G401.6 (cell line): ENCODE measurements around the gene DMD.

Experiments used
- FAIRE-seq: peaks from 2 replicates; lab custom pipeline; 2012; peaks lifted over from hg19 to GRCh38; lab: Jason Lieb, UNC

Gene DMD

DNA sequence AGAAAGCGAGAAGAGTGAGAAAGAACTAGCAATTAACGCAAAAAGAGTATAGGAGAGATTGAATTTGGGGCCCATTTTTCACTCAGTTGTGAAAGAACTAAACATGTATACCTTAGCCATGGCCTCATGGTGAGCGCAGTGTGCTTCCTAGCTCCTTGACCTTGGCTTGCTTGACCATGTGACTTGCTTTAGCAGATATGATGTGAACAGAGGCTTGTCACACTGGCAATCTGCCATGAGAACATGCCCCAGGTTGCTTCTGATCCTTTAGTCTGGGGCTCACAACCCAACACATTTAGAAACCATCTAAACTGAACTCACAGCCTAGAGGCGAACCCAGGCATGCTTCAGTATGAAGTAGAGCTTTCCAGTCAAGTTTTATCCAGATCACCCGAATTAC is 1879.4 kb downstream of the DMD start:
- no peak for FAIRE-seq

DNA sequence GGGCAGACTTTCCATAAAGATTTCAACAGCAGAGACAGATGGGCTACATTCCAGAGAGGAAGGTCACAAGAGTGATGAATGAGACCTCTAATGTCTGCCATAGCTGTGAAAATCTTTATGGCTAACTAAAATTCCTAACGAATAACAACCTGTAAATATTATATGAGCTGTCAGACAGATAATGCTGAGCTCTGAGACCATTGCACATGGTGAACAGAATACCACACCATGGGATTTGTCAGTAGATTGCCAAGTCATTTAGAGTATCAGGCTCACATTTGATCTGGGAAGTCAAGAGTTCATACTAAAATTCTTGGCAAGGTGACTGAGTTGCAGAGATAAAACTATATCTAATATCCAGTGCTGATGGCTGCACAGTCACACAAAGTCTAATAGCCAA is 1880.3 kb downstream of the DMD start:
- no peak for FAIRE-seq

DNA sequence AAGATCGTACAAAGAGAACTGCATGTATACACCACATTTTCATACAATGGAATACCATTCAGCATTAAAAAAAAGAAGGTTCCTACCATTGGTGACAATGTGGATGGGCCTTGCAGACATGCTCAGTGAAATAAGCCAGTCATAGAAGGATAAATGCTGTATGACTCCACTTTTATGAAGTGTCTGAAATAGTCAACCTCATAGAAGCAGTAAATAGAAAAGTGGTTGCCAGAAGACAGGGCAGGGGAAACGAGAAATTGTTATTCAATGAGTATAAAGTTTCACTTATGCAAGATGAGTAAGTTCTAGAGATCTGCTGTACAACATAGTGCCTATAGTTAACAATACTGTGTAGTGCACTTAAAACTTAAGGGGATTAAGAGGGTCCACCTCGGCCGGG is 1882.1 kb downstream of the DMD start:
- no peak for FAIRE-seq

DNA sequence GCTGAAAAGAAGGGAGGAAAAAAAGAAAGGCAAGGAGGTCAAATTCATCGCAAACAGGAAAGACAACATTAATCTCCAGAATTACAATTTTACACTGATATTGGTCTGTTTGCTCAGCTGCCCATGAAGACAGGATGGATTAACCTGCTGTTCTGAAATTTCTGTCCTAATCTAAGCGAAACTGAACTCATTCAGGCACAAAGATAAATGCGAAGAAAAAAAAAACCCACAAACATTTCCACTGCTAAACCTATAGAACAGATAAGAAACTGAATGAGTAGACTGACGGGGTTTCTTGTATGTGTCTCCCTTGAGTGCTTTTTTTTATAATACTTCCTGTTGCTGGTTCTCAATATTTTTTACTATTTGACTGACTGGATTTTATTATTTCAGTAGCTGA is 1887.7 kb downstream of the DMD start:
- no peak for FAIRE-seq

DNA sequence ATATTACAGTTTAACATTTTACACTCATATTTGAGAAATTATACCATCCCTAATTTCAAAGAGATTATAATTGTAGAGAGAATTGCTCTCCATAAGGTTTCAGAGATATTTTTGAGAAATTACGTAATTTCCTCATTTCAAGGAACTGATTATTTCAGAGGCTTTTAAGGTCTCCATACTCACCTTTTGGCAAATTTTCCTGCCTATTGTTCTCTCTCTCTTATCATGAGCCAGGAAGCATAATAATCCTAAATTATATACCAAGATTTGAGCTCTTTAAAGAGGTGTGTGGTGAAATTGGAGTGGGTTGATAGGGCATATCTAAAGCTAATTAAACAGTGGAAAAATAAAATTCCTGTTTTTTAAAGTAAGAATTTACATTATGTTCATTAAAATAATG is 1890.6 kb downstream of the DMD start:
- FAIRE-seq, result peak; percentile 87

DNA sequence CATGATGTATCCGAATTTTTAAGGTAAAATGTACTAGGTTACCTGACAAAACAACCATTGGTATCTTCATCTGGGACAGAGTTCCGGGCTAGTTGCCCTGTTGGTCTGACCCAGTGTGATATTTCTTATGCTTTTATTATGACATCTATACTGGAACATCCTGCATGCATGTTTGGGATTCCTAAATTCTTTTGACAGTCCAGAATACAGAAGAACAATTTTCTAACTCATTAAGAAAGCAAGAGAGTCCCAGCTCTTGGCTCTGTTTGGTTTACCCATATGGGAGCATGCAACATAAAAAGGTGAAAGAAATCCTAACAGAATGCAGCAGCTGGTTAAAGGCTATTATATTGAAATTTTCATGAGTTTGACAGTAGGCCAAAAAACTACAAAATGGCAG is 1891.8 kb downstream of the DMD start:
- FAIRE-seq, result peak; percentile 93

DNA sequence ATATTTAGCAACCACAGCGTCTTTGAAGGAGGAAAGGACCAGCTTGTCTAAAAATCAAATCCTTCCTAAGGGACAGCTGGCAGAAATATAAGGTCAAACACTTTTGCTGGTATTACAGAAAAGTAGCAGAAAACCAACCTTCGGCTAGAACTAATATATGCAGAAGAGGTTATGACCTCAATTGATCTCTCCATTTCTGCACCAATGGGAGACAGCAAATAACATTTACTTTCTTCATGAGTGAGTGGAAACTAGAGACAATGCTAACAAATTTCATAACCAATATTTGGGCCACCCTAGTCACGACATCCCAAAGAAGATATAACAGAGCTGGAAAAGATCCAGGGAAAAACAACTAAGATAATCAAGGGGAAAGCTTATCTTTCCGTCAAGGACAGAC is 1892.5 kb downstream of the DMD start:
- no peak for FAIRE-seq

DNA sequence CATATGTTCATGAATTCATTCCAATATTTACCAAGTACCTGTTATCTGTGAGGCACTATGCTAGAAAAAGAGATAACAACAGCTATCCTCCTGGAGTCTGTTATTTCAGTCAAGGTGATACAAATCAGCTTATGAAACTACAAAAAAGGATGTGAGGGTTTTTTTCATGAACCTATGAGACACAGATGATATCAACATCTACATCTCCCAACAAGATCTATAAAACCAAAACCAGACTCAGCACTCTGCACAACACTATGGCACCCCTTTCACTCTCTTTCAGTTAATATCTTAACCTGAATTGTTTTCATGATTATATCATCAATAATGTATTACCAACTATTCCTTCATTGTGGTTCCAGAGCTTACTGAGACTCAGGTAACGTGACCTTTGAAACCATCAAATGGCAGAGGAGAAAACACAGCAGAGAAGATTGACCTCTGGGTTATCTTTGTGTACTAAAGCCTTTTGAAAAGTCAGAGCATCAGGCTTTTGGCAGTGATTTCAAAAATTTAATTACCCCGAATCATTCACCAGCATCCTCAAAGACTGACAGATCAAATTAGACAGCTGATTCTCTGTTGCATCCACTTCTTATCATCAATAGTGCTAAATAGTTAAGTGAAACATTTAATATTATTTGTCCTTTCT is 1894.9 kb downstream of the DMD start:
- FAIRE-seq, result no peak

DNA sequence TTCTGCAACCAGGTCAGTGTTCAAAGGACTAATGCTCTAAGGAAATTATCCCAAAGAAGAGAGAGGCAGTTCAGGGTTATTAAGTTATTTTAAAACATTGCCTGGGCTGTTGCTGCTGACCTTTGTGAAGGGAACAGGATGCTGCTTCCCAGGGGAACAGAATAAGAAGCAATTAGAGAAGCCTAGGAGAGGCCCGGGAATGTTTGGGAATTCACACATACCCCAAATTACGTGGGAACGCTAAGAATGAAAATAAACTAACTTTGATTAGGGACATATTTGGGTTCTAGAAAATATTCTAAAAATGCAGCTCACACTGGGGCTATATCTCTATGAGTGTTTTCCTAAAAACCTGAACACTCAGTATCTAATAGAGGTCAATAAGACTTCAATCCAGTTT is 1896.4 kb downstream of the DMD start:
- FAIRE-seq, result peak; percentile 100

DNA sequence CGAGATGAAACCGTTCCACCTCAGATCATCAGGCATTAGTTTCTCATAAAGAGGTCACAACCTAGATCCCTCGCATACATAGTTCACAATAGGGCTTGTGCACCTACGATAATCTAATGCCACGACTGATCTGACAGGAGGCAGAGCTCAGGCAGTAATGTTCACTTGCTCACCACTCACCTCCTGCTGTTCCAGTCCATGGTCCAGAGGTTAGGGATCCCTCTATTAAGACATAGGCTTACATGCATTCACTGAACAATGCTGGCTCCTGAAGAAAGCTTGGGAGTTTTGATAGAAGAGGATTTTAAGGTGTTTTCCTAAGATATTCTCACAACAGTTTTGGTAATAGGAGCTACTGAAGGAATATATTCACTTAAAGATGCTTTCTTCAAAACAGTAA is 1903.4 kb downstream of the DMD start:
- no peak for FAIRE-seq

DNA sequence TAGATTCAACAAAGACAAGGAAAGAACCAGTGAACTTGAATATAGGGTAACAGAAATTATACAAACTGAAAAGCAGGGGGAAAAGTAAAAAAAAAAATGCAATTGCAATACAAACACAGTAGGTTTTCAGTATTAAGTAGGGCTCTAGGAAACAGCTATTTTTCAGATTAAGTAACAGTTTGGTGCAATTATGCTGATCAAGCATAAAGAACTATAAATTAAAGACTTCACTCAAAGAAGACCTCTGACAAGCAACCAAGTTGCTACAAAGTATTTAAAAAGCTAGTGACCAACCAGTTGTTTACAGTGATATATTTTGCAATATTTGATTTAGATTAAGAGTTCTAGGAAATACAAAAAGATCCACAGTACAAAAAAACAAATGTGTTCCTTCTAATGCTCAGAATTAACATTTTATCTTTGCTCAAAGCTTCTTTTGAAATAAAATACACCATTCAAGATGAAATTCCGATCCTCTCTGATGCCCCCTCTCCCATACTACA is 1908.7 kb downstream of the DMD start:
- FAIRE-seq, result no peak

DNA sequence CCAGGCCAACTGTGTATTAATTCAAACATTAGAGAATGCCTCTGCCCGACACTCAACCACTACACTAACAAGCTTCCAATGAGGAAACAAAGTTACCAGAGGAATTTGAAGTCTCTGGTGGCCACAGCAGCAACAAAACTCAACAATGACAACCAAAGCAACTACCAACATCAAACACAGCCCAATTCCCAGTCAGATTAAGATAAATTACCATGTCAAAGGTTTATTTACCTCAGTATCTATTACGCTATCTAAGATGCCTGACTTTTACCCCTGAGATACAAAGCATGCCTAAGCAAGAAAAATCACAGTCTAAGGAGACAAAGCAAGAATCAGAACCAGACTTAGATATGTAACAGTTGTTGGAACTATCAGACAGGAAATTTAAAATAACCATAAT is 1909.4 kb downstream of the DMD start:
- no peak for FAIRE-seq

DNA sequence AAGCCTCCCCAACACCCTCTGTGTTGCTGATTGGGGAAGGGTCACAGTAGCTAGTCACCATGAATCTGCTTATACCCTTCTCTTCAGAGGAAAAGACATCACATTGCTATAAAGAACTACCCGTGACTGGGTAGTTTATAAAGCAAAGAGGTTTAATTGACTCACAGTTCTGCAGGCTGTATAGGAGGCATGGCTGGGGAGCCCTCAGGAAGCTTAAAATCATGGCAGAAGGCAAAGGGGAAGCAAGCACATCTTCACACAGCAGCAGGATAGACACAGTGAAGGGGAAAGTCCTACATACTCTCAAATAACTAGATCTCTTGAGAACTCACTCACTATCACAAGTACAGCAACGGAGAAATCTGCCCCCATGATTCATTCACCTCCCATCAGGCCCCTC is 1910.1 kb downstream of the DMD start:
- no peak for FAIRE-seq

DNA sequence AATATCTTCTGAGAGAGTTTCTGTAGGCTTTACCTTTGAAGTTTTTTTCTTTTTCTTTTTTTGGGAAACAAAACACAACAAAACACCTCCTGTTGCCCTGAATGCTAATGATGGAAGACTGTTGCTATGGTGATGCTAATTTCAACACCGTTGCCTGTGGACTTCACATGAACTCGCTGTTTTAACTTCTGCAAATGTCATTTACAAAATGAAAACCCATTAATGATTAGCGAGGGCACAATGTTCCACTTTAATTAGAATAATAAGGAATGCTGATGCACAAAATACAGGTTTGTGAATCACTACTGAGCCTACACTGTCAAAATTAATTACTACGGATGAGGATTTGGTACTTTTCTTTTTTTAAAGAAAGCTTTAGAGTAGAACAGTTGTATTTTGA is 1912.4 kb downstream of the DMD start:
- FAIRE-seq, result no peak

DNA sequence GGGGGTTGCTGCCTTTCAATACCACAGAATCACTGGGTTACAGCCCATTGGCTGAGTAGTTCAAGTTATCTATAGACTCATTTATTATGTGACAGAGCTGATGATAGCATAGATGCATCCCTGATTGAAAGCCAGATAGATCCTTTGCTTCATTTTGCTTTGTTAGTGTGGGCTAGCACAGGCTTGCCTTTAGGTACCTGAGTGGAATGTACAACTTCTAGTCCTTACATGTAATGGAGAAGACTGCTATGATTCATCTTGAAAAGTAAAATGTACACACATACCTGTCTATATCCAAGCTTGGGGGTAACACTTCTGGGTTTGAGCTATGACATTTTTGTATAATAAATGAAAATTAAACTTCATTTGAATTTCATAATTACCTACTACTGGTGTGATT is 1913.5 kb downstream of the DMD start:
- peak; percentile 19 for FAIRE-seq

DNA sequence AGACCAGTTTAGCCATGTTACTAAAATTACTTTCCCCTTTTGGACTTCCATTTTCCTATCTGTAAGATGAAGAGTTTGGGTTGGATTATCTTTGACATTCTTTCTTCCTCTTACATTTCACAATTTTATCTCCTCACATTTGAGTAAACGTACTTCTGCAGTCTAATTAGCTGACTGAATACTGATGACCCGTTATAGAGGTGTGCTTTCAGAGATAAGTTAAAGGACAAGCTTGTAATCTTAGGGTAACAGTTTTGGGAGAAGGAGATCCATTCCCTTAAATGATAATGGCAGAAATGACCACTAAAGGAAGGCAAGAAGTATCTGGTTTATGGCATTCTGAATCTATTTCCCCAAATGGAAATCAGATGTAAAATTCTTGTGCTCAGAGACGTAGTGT is 1916.9 kb downstream of the DMD start:
- FAIRE-seq, result no peak

DNA sequence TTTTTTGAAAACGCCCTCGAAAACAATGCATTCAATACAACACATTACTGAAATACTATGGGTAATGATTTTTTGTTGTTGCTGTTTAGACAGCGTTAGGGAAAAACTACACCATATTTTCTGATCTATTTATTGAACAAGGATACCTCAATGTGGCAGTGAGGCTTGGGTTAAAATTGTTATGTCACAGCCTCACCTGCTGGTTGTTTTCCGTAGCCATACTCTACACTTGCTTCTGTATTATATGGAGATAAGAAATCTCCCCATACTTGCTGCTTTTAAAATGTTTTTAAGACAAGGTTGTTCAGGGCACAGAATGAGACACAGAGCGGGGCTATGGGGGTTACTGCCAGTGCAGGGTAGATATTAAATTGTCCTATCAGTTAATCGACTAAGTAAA is 1917.9 kb downstream of the DMD start:
- no peak for FAIRE-seq

DNA sequence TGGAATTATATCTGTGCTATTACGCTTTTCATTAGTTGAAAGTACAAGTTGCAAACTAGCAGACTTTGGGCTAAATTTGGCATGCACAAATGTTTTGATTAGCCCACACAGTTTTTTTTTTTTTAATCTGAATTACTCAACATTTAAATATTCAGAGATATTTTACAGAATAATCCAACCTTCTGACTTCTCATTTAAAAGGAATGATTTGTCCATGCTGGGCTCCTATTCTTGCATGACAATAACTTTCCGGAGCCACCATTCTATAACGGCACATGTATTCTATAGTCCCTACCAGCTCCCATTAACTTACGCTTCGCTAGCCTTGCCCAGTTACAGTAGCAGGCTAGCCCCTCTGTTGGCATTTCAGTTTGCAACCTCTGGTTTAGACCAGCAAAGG is 1920.2 kb downstream of the DMD start:
- no peak for FAIRE-seq

DNA sequence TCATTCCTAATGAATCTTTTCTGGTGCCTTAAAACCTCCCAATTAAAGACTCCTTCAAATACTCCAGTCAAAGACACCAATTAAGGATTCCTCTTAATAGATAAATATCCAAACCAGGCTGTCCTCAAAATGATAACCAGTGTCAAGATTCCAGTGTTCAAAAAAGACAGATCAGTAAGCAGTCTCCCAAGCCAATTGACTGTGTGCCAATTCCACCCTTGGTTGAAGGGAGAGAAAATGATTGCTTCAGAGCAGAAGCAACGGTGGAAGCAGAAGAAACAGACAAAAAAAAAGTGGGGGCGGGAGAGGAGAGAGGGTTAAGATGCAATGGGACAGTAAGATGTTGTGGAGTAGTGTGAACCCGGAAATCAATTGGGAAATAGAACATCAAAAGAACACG is 1923.5 kb downstream of the DMD start:
- no peak for FAIRE-seq

DNA sequence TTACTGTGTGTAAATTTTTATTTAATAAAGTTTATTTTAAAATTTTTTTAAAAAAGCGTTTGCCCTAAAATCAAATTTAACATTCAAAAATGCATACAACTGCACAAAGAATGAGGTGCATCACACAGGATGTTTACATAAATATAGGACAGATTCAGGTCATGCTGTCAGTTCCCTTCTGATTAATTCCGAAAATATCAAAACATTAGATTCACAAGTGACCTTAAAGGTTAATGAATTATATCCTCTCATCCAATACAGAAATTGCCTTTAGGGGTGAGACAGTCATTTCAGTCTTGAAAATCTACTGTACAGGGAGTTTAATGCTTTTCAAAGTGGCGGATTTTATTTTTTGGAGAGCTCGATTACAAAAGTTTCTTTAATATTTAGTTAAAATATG is 1930.8 kb downstream of the DMD start:
- no peak for FAIRE-seq

DNA sequence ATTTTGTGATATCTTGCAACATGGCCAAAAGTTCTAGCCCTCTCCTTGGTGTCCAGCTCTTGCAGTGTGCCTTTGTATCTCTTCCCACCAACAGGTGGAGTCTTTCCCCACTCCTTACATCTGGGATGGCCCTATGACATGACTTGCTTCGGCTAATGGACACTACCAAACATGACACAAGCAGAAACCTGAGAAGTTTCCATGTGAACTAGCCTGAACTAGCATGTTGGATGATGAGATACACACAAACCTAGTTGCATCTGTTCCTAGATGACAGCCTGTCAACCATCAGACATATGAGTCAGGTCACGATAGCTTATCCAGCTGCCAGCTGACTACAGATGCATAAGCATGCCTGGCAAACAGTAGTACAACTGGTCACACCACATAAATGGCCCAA is 1932.0 kb downstream of the DMD start:
- FAIRE-seq, result peak; percentile 77

DNA sequence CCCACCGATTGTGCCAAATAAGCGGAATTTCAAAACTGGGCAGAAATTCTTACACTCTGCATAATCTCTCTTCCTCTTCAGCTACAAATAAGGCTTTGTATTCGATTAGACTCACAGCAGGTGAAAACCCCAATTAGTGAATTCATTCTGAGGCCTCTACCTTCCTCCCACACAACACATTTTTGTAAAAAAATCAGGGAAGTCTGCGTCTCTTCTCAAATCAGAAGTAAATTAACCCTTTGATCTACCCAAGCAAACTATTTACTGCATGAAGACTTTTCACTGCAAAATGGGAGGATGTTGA is 1938.9 kb downstream of the DMD start:
- FAIRE-seq, result peak; percentile 100

DNA sequence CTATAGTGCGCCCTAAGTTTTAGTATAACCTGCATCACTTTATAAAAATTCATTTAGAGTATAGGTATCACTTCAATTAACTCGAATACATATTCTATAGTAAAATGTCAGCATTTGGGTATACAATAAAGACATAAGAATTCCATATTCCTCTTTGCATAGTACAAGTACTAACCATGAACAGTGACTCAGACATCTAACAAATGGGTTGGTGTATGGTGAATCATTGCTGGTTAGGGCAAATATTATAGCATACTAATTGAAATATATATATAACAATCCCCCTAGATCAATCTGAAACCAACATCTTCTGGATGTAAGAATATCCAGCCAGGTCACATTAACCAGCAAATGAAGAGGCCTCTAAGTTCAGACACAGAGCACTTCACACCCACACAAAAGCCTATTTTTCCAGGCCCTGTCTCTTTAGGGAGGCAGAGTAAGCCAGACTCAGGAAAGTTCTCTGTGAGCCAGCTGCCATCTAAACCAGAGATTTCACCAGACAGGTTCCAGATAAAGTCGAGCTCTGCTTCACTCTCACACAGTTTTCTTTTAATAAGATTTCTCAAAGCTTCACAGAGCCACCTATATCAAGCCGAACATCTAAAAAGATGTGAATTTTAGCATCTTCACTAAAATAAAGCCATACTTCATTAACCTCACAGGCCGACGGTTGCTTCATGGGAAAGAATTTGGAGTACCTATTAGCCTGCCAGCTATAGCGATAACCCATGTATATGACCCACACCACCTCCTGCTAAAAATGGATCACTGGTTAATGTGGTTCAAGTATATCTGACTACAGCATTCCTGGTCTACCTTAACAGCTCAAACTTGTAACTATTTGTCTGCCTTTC is 1939.5 kb downstream of the DMD start:
- no peak for FAIRE-seq

DNA sequence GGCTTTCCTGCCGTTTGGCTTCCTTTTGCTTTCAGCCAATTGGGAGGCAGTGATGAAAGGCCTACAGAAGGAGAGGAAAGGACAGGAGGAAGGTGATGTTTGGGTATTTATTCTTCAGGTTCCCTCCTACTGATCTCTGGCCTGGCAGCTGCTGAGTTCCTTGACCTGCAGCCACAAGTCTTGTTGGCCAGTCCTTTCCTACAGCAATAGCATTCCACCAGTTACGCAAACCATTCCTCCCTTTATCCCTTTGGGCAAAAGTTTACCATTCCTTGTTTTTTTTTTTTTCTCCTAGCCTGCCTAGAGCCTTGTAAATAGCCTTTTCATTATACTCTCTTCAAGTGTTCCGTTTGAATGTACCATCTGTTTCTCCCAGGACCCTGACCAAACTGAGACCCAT is 1941.4 kb downstream of the DMD start:
- peak; percentile 96 for FAIRE-seq
